Mucosa of rectum (tissue), 2 donors: ENCODE results near the gene PTPRO.

Source experiments
- H3K27ac ChIP-seq, 2 donors: one replicate each; pipeline ENCODE4 v1.7.0; 2013; ENCODE audit warnings: inconsistent platforms in 2 of 2, low read depth in 2 of 2, low read length in 2 of 2
- H3K27me3 ChIP-seq, 2 donors: one replicate each; pipeline ENCODE4 v1.7.0; 2013; ENCODE audit warnings: low read length in 2 of 2; ENCODE audit not compliant: control insufficient read depth in 2 of 2, insufficient read depth in 2 of 2
- H3K36me3 ChIP-seq, 2 donors: one replicate each; pipeline ENCODE4 v1.7.0; 2013; ENCODE audit warnings: low read length in 2 of 2; ENCODE audit not compliant: control insufficient read depth in 2 of 2, insufficient read depth in 2 of 2
- H3K4me1 ChIP-seq, 2 donors: one replicate each; pipeline ENCODE4 v1.7.0; 2013; ENCODE audit warnings: low read length in 2 of 2, mild to moderate bottlenecking in 1 of 2; ENCODE audit not compliant: control insufficient read depth in 2 of 2, insufficient read depth in 2 of 2
- H3K4me3 ChIP-seq, 2 donors: one replicate each; pipeline ENCODE4 v1.7.0; 2013; ENCODE audit warnings: low read length in 2 of 2
- H3K9ac ChIP-seq, 2 donors: one replicate each; pipeline ENCODE4 v1.7.0; 2013; ENCODE audit warnings: low read length in 2 of 2, low read depth in 1 of 2, mild to moderate bottlenecking in 1 of 2
- H3K9me3 ChIP-seq, 2 donors: one replicate each; pipeline ENCODE4 v1.7.0; 2013; ENCODE audit warnings: low read length in 2 of 2; ENCODE audit not compliant: control insufficient read depth in 2 of 2
- donor health status: healthy.
- donor health status: Normal muscosa, but diverticular disease.

PTPRO gene

GRCh38 chr12:15502211-15502610 is 179.9 kb downstream of the PTPRO start:
- H3K4me1 ChIP-seq = no peaks in the 10 kb centered on the region
- H3K9me3 ChIP-seq = no peaks in the 10 kb centered on the region
- H3K9ac ChIP-seq = no peak overlapping the region
- H3K27me3 ChIP-seq = no peaks in the 10 kb centered on the region
- H3K36me3 ChIP-seq = no peaks in the 10 kb centered on the region
- no peak overlapping the region for H3K27ac ChIP-seq
- H3K4me3 ChIP-seq = no peak overlapping the region

GRCh38 chr12:15505616-15506015 is 183.3 kb downstream of the PTPRO start:
- no peaks in the 10 kb centered on the region for H3K27me3 ChIP-seq
- no peaks in the 10 kb centered on the region for H3K9me3 ChIP-seq
- H3K4me1 ChIP-seq = no peaks in the 10 kb centered on the region
- no peak overlapping the region for H3K9ac ChIP-seq
- no peaks in the 10 kb centered on the region for H3K36me3 ChIP-seq
- no peak overlapping the region for H3K27ac ChIP-seq
- H3K4me3 ChIP-seq = no peak overlapping the region

- Histone ChIP-seq H3K27me3 (no peaks in the 10 kb centered on the region), H3K9ac (no peak overlapping the region), H3K9me3 (no peaks in the 10 kb centered on the region), H3K27ac (no peak overlapping the region), H3K4me3 (no peak overlapping the region), H3K36me3 (no peaks in the 10 kb centered on the region), H3K4me1 (no peaks in the 10 kb centered on the region)
Observed at GRCh38 chr12:15515010-15515409, 192.7 kb downstream of the PTPRO start.

GRCh38 chr12:15520083-15520482 is 197.8 kb downstream of the PTPRO start:
- Histone ChIP-seq H3K27ac (no peak overlapping the region), H3K9me3 (no peaks in the 10 kb centered on the region), H3K36me3 (no peaks in the 10 kb centered on the region), H3K4me1 (no peaks in the 10 kb centered on the region), H3K27me3 (no peaks in the 10 kb centered on the region), H3K9ac (no peak overlapping the region), H3K4me3 (no peak overlapping the region)

GRCh38 chr12:15520844-15521243 is 198.5 kb downstream of the PTPRO start:
- no peaks in the 10 kb centered on the region for H3K27me3 ChIP-seq
- H3K36me3 ChIP-seq = no peaks in the 10 kb centered on the region
- H3K9ac ChIP-seq = no peak overlapping the region
- no peak overlapping the region for H3K27ac ChIP-seq
- no peaks in the 10 kb centered on the region for H3K9me3 ChIP-seq
- H3K4me3 ChIP-seq = no peak overlapping the region
- H3K4me1 ChIP-seq = no peaks in the 10 kb centered on the region

- Histone ChIP-seq H3K36me3 (no peaks in the 10 kb centered on the region), H3K27ac (no peak overlapping the region), H3K4me3 (no peak overlapping the region), H3K4me1 (peaks cover 0 to 4% of the 10 kb centered on the region in 2 donors), H3K9ac (no peak overlapping the region), H3K27me3 (no peaks in the 10 kb centered on the region), H3K9me3 (no peaks in the 10 kb centered on the region)
Observed at GRCh38 chr12:15522574-15523187, 200.4 kb downstream of the PTPRO start.

- Histone ChIP-seq H3K36me3 (no peaks in the 10 kb centered on the region), H3K4me3 (no peak overlapping the region), H3K27ac (no peak overlapping the region), H3K4me1 (peaks cover 0 to 4% of the 10 kb centered on the region in 2 donors), H3K9me3 (no peaks in the 10 kb centered on the region), H3K27me3 (no peaks in the 10 kb centered on the region), H3K9ac (no peak overlapping the region)
Observed at GRCh38 chr12:15525441-15525840, 203.1 kb downstream of the PTPRO start.

GRCh38 chr12:15526033-15526432 is 203.7 kb downstream of the PTPRO start:
- no peak overlapping the region for H3K27ac ChIP-seq

GRCh38 chr12:15527201-15528080 is 205.1 kb downstream of the PTPRO start:
- H3K4me1 ChIP-seq = peaks cover 0 to 7% of the 10 kb centered on the region in 2 donors
- no peak overlapping the region for H3K4me3 ChIP-seq
- H3K9me3 ChIP-seq = no peaks in the 10 kb centered on the region
- H3K9ac ChIP-seq = no peak overlapping the region
- H3K27ac ChIP-seq = no peak overlapping the region
- H3K36me3 ChIP-seq = no peaks in the 10 kb centered on the region
- no peaks in the 10 kb centered on the region for H3K27me3 ChIP-seq

More at GRCh38 chr12:15526033-15526432, 203.7 kb downstream of the PTPRO start:
- peaks cover 0 to 4% of the 10 kb centered on the region in 2 donors for H3K4me1 ChIP-seq
- no peaks in the 10 kb centered on the region for H3K9me3 ChIP-seq
- no peaks in the 10 kb centered on the region for H3K36me3 ChIP-seq
- H3K27me3 ChIP-seq = no peaks in the 10 kb centered on the region
- no peak overlapping the region for H3K4me3 ChIP-seq
- H3K9ac ChIP-seq = no peak overlapping the region

GRCh38 chr12:15528666-15529065 is 206.4 kb downstream of the PTPRO start:
- H3K27me3 ChIP-seq = no peaks in the 10 kb centered on the region
- no peak overlapping the region for H3K27ac ChIP-seq
- peaks cover 0 to 12% of the 10 kb centered on the region in 2 donors for H3K4me1 ChIP-seq
- no peaks in the 10 kb centered on the region for H3K36me3 ChIP-seq
- no peak overlapping the region for H3K4me3 ChIP-seq
- H3K9ac ChIP-seq = no peak overlapping the region
- H3K9me3 ChIP-seq = no peaks in the 10 kb centered on the region
